T47D (cell line): ENCODE results near the gene GGTLC2.
"Not testable (repeated sequence)": the region's sequence is repeated elsewhere in the genome, so short reads cannot be mapped to it uniquely, and the experiment has no call there.

Experiments used
- DNase-seq, 2 experiments: peaks; one replicate each; pipeline versions ENCODE4 v3.0.0 to v3.0.0-alpha.2; 2011 to 2012; ENCODE audit warnings: low read depth in 1 of 2, low spot score in 1 of 2
- JUND ChIP-seq: IDR thresholded peaks from 2 replicates; pipeline ENCODE4 v1.6.1; 2012; ENCODE audit warnings: low read depth
- in situ Hi-C: cut with HindIII; loops from 2 replicates; pipeline ENCODE4 v1.10.0; 2016; ENCODE audit warnings: low sequenced_read_pairs, low pct_unique_long_range_greater_than_20kb

Gene GGTLC2

DNA sequence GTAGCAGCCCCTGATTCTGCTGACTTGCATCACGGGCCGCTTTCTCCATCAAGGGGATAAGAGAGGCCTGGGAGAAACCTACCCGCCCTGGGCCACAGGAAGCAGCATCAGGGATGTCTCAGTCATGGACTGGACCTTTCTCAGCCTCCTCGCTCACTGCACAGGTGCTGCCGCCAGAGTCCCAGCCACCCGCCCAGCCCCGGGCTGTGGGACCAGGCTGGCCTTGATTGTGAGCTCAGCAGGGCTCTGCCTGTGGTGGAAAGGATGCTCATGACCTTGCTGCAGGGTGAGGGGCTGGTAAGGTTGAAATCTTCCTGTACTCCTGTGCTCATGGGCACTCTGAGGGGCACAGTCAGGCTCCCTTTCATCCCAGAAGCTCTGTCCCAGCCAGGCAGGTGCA is 26.0 kb upstream of the GGTLC2 start:
- in situ Hi-C loops: no loop called here
- TF ChIP-seq JUND: no peak

DNA sequence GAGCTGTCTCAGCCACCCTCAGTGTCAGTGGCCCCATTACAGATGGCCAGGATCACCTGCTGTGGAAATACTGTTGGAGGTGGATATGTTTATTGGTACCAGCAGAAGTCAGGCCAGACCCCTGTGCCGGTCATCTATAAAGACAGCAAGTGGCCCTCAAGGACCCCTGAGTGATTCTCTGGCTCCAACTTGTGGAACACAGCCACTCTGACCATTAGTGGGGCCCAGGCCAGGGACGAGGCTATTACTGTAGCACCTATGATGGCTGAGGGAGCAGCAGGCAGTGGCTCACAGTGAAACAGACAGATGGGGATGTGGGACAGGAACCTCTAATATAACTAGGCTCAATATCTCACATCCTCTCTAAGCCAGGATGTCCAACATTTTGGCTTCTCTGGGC is 25.5 kb upstream of the GGTLC2 start:
- TF ChIP-seq JUND: no peak
- in situ Hi-C loops: no loop called here

More for the DNA sequence above, 26.0 kb upstream of the GGTLC2 start:
- DNase-seq: no peak

DNA sequence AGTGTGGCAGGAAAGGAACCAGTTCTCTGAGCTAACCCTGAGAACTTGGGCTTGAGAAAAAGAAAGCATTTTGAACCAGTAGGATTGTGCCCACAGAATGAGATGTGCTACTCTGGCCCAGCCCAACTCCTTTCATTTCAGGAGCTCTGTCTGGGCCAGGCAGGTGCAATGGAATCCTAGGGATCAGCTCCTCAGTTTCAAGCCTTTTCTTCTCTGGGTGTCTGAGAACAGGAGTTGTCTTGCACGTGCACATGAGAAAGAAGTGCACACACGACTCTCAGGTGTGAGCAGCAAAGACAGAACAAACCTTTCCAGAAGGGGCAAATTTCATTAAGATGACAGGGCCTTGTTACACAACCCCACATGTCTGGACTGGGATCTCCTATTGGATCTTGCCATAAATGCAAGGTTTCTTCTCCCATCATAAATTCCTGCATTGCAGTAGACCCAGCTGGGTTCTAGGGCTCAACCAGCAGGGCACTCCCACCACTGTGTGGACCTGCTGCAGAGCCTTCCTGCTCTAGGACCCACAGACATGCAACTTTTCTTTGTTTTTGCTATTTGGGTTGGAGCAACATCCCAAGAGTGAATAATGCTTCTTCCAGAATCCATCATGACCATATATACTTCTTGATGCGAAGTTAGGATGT is 24.5 kb upstream of the GGTLC2 start:
- TF ChIP-seq JUND: no peak
- in situ Hi-C loops: no loop called here
- no peak for DNase-seq

More for the DNA sequence above, 25.5 kb upstream of the GGTLC2 start:
- no peak for DNase-seq

DNA sequence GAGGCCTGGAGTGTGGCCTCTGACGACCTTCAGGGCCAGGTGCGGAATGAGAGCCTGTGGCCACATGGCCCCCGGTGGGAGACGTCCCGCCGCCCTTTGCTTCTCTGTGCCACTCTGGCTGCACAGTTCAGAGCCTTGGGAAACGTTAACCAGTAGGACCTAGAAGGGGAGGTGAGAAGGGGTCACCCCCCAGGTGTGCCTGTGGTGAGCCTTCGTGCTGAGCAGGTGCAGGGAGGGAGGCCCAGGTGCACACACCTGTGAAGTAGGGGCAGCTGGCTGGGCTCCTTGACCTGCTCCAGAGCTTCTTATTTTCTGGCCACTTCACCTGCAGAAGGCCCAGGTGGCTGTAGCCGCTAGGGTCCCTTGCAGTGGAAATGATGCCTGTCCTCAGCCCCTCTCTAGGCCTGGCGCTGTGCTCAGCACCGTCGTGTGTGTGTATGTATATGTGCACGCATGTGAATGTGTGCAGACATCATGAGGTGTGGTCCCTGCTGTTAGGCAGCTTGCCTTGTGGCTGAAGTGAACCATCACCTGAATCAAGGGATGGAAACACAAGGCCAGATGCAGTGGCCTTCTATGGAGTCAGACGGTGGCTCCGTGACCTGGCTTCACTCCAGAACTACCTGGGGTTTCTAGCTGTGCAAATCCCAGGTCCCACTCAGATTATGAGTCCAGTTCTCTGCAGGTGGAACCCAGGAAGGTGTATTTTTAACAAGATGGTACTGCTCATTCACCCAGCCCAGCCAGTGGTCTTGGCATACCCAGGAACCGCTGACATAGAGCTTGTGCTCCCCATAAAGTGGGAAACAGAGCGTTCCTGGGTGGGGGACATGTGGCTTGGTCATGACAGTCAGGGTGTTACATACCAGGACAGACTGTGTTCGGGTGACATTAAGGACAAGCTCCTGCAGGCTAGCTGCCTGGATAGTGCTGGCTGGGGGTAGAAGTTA is 15.6 kb upstream of the GGTLC2 start:
- DNase-seq, in situ Hi-C loops: not testable (repeated sequence)

DNA sequence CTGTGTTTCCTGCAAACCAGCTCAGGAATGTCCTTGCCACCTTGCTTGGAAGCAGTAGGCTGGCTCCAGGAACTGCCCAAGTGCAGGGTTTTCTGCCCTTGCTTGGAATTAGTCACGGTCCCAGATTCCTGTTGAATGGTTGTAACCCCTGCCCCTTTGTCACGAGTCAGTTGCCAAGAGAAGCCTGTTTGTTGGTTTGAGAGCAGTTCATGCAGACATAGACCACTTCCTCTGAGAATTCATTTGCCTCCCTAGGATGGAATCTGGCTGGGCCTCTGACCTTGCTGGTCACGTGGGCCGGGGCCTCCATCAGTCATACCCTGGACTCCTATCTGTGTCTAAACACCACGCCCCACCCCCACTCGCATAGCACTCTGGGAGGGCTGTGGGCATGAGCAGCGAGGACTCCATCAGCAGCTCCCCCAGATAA is 13.2 kb upstream of the GGTLC2 start:
- in situ Hi-C loops, DNase-seq: not testable (repeated sequence)

DNA sequence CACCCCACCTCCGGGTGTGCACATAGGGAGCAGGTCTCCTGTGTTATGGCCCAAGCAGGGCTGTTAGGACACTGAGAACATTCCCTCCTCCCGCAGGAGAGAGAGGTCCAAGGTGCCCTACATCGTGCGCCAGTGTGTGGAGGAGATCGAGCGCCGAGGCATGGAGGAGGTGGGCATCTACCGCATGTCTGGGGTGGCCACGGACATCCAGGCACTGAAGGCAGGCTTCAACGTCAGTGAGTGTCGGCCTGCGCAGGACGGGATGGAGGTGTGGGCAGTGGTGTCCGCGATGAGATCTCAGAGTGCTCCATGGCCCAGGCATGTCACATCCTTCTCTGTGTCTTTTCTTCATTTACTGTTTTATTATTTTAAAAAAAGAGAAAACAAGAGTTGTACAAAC is 12.2 kb upstream of the GGTLC2 start:
- DNase-seq, in situ Hi-C loops: not testable (repeated sequence)

DNA sequence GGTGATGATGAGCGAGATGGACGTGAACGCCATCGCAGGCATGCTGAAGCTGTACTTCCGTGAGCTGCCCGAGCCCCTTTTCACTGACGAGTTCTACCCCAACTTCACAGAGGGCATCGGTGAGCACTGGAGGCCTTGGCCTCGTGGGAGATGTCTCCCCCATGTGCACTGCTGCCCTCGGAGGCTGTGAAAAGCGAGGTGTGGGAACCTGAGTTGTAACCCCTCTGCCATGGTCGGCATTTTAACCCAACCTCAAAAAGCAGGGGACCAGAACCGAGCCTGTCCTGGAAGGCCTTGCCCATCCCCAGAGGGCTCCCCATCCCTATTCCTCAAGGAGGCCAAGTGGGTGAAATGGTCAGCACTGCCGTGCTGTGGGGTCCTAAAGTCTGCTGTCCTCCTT is 10.9 kb upstream of the GGTLC2 start:
- DNase-seq, in situ Hi-C loops: not testable (repeated sequence)

DNA sequence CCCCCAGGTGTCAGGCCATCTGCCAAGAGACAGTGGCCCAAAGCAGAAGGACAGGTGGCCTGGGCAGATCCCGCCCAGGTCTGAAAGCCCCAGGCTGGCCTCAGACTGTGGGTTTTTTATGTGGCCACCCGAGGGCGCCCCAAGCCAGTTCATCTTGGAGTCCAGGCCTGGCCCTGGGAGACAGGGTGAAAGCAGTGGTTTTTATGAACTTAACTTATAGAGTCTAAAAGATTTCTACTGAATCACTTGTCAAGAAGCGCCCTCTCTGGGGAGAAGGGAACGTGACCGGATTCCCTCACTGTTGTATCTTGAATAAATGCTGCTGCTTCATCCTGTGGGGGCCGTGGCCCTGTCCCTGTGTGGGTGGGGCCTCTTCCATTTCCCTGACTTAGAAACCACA is 8.2 kb upstream of the GGTLC2 start:
- in situ Hi-C loops, DNase-seq: not testable (repeated sequence)

DNA sequence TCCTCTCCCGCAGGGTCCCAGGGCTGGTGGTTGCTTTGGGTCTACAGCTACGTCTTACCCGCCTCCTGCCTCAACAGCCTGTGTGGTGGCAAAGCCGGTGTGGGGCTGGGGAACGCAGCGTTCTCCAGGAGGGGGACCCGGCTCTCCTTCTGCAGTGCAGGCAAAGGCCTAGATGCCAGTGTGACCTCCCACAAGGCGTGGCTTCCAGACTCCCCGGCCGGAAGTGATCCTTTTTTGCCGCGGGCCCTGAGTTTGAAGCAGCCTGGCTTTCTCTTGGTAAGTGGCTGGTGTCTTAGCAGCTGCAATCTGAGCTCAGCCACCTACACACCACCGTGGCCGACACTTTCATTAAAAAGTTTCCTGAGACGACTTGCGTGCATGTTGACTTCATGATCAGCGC is 6.1 kb upstream of the GGTLC2 start:
- DNase-seq, in situ Hi-C loops: not testable (repeated sequence)

DNA sequence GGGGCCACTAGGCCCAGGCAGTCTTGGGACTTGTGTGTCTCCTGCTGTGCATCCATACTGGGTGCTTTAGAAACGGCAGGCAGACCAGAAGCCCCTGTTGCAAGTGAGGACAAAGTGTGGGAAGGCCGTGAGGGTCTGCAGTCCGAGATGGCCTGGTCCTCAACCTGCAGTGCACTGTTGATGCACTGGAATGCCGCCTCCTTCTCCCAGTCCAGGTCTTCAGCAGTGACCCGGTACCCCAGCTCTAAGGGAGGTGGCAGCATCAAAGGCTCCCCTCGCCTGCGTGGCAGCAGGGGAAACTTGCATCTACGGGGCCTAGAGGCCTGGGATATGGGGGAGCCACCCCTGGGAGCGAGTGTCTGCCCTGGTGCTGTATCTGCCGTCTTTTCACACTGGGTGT is 2.2 kb upstream of the GGTLC2 start:
- DNase-seq, in situ Hi-C loops: not testable (repeated sequence)

DNA sequence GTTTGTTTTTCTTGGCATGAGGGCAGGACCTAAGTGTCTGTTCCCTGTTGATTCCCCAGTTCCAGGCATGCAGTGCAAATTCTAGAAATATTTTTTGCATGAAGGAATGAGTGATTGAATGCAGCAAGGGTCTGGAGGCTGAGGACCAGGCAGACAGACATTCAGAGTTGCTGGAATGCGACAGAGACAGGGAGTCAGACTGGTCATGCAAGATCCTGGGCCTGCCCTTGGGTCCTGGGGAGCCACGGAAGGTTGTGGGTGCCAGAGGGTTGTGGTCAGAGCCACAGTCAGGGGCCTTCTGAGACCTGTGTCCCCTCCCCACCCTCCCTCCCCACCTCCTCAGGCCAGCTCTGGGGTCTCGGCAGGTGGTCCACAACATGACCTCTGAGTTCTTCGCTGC is 1.6 kb downstream of the GGTLC2 start:
- DNase-seq: peak in 1 of 2 experiments; percentile 2
- in situ Hi-C loops: not testable (repeated sequence)

DNA sequence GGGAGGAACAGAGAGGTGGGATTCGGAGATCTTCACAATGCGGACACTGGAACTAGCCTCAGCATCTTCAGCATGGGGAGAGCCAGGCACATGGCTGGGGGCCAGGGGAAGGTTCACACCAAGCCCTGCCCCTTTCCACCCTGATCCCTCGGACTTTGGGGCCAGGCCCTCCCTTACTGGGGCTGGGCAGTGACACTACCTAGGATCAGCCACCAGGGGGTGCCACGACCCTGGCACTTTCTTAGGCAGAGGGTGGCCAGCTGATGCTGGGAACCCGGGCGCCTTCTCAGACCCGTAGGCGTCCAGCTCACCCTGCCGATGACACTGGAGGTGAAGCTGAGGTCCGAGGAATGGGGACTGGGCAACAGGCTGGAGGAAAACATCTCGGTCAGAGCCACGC is 3.5 kb downstream of the GGTLC2 start:
- DNase-seq, in situ Hi-C loops: not testable (repeated sequence)

DNA sequence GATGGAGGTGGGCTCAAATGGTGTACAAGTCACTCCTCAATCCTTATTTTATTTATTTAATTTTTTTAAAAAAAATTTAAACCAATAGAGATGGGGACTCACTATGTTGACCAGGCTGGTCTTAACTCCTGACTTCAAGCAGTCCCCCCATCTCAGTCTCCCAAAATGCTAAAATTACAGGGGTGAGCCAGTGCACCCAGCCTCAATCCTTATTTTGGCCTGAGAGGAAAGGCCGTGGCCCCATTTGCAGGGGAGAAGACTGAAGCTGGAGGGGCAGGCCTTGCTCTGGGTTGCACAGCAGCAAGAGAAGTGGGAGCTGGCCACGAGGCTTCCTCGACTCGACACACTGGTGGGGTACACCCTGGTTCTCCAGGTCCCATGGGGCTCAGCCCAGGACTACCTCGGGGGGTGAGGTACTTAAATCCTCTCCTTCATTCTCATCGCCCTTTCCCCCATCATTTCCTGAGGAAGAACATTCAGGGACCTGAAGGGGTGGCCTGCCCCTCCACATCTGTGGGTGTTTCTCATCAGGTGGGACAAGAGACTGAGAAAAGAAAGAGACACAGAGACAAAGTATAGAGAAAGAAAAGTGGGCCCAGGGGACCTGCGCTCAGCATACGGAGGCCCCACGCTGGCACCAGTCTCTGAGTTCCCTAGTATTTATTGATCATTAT is 4.6 kb downstream of the GGTLC2 start:
- DNase-seq, in situ Hi-C loops: not testable (repeated sequence)

DNA sequence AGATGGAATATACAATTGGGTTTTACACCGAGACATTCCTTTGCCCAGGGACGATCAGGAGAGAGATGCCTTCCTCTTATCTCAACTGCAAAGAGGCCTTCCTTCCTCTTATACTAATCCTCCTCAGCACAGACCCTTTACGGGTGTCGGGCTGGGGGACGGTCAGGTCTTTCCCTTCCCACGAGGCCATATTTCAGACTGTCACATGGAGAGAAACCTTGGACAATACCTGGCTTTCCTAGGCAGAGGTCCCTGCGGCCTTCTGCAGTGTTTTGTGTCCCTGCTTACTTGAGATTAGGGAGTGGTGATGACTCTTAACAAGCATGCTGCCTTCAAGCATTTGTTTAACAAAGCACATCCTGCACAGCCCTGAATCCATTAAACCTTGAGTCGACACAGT is 5.3 kb downstream of the GGTLC2 start:
- DNase-seq, in situ Hi-C loops: not testable (repeated sequence)

DNA sequence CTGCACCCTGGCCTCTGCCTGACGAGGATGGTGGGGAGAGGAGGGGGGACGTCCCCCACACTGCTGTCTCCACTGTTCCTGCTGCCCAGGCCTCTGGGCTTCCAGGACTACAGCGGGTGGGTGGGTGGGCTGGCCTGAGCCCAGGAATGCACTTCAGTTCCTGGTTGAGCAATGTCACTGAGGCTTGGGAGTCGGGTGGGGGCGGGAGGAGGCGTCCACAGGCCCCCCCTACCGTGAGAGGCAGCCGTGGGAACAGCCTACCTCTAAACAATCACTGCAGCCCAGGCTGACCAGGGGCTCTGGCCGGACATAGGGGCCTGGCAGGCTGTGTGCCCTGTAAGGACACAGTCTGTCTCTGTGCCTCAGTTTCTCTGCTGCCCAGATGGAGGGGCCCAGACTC is 6.0 kb downstream of the GGTLC2 start:
- in situ Hi-C loops, DNase-seq: not testable (repeated sequence)

DNA sequence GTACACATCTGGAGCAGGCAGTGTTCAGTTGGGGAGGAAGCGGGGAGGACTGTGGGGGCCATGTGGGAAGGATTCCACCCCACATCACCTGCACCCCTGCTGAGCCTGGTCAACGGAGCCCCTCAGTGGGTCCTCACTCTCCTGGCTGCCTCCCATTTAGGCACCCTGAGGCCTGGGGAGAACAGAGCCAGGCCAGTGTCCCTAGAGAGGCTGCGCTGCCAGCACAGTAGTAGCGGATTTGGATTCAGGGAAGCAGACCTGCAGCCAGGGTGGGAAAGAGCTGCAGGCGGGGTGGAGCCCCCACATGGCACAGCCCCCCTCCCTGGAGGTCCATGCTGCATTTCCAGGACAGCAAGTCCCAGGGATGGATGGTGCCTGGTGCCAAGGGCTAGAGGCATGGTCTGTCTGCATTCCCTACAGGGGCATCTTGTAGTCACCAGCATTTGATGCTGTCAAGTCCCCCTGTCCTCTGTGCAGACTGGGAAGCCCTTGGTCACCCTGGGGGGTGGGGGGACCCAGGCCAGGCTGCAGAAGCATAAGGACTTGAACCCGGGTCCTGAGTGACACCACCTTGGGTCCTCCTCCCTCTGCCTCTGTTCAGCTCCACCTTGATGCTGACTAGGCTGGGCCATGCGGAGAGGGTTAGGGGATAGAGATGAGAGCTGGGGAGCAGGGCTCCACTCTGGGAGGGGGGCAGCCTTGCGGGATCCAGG is 6.5 kb downstream of the GGTLC2 start:
- DNase-seq, in situ Hi-C loops: not testable (repeated sequence)

DNA sequence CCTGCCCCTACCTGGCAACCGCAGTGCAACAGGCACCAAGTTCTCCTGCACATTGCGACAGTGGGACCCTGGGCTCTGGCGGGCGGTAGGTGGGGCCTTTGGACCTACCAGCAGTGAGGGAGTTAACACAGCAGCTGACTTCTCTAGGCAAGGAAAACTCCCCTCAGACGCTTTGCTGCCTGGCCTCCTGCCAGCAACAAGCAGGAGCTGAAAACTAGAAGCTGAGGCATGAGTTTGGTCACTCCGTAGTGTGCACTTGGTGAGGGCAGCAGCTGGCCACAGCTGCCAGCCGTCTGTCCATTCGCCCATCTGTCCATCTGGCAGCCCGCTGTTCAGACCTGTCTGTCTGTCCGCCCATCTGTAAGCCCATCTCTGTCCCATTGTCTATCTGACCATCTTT is 7.2 kb downstream of the GGTLC2 start:
- DNase-seq, in situ Hi-C loops: not testable (repeated sequence)
